ENCODE data around the gene TMEM31. TPM values are rescaled to one million over a fixed set of nuclear protein-coding genes. Genes with fewer than 3 reads are reported as not detected.

Gene TMEM31, protein sequence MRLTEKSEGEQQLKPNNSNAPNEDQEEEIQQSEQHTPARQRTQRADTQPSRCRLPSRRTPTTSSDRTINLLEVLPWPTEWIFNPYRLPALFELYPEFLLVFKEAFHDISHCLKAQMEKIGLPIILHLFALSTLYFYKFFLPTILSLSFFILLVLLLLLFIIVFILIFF
- total RNA-seq = not detected in 2 replicates

DNA sequence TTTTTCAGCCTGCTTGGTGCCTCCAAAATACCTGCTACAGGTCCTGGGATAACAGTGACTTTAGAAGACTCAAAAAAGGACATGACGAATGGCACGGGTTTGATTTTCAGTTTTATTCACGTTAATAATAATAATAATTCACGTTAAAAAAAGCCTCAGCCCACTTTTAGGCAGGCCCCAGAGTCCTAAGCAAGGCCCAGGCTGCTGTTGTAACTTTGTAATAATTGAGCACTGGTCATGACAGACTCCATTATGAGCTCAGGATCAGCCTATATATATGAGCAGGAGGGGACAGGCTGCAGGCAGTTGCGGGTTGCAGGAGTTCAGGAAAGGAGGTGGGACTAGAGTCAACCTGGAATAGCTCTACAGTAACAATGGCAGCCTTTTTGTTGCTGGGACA, at the start of gene TMEM31:
Gene TMEM31 (plus strand): TSS at position 301 of the 400 bp plus-strand sequence. CDS start 1,350 bp downstream, outside the sequence.
- DNase-seq (ENCODE audit: low read depth) = no peak
- H3K4me3 ChIP-seq (ENCODE audit: low read depth, low read length) = no peak within 1 kb of the TSS
- TF ChIP-seq, protein P1, sequence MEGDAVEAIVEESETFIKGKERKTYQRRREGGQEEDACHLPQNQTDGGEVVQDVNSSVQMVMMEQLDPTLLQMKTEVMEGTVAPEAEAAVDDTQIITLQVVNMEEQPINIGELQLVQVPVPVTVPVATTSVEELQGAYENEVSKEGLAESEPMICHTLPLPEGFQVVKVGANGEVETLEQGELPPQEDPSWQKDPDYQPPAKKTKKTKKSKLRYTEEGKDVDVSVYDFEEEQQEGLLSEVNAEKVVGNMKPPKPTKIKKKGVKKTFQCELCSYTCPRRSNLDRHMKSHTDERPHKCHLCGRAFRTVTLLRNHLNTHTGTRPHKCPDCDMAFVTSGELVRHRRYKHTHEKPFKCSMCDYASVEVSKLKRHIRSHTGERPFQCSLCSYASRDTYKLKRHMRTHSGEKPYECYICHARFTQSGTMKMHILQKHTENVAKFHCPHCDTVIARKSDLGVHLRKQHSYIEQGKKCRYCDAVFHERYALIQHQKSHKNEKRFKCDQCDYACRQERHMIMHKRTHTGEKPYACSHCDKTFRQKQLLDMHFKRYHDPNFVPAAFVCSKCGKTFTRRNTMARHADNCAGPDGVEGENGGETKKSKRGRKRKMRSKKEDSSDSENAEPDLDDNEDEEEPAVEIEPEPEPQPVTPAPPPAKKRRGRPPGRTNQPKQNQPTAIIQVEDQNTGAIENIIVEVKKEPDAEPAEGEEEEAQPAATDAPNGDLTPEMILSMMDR (conservative IDR thresholded peaks at IDR 0.05; ENCODE audit: low read depth, low read length) = no peak

DNA sequence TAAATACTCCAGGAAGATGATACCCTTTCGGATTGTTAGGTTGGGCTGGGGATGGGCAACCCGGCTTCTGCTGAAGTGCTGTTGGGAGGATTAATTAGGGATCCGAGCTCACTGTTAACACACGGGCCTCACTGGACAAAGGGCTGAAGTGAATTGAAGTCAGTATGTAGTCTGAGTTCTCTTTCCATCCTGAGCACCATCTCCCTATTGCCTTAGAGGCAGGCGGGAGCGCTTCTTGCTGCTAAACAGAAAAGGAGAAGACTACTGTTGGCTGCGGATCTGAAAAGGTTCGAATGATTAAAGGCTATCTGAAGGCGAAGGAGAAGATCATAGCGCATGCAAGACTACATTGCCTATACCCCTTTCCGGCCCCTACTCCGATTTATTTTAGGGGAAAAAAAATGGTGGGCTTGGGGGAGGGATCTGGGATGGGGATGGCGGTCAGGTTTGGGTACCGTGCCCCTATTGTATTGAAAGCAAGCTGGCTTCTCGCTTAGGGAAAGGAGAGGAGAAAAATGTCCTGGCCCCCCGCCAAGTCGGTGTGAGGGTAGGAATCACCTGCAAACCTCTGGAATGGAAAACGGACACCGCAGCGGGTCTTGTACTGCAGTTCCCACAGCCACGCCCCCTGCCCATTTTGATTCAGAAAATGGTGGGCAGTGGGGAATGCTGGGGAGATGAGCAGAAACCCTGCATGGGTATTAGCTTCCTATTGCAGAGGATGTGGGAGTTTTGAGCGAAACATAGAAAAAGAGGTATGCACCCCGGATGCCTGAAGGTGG, 46.5 kb upstream of the TMEM31 start:
- TF ChIP-seq, protein P1 (conservative IDR thresholded peaks at IDR 0.05; ENCODE audit: low read depth, low read length) = no peak

GRCh38 chrX:103666202-103667107, 44.3 kb upstream of the TMEM31 start:
- TF ChIP-seq, protein P1 (conservative IDR thresholded peaks at IDR 0.05; ENCODE audit: low read depth, low read length) = no peak
- no peak overlapping the region for H3K4me3 ChIP-seq (ENCODE audit: low read depth, low read length)
- no peak for DNase-seq (ENCODE audit: low read depth)

More for the DNA sequence above, 46.5 kb upstream of the TMEM31 start:
- DNase-seq (ENCODE audit: low read depth) = no peak
- H3K4me3 ChIP-seq (ENCODE audit: low read depth, low read length) = no peak overlapping the region

DNA sequence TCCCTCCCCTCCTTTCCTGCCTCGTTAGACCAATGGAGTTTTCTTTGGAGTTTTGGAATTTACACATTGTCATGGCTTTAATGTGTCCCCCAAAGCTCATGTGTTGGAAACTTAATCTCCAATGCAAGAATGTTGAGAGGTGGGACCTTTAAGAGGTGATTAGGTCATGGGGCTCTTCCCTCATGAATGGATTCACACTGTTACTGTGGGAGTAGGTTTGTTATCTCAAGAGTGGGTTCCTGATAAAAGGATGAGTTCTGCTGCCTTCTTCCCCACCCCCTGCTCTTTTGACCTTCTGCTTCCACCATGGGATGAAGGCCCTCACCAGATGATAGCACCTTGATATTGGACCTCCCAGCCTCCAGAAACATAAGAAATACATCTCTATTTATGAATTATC, 41.0 kb upstream of the TMEM31 start:
- TF ChIP-seq, protein P1 (conservative IDR thresholded peaks at IDR 0.05; ENCODE audit: low read depth, low read length) = no peak
- no peak overlapping the region for H3K4me3 ChIP-seq (ENCODE audit: low read depth, low read length)
- no peak for DNase-seq (ENCODE audit: low read depth)

GRCh38 chrX:103674531-103675454, 35.9 kb upstream of the TMEM31 start:
- TF ChIP-seq, protein P1 (conservative IDR thresholded peaks at IDR 0.05; ENCODE audit: low read depth, low read length) = no peak
- DNase-seq (ENCODE audit: low read depth) = no peak
- H3K4me3 ChIP-seq (ENCODE audit: low read depth, low read length) = no peak overlapping the region

All from epithelial cell of proximal tubule (primary cell).